GM21723 (cell line): ENCODE results near the gene PELI2.
A peak's percentile ranks its signal among the peaks of the same experiment; 100 is the strongest.

ENCODE experiments used
- ATAC-seq: cut with Tn5 transposase; IDR thresholded peaks from one replicate; pipeline ENCODE4 v1.9.1; 2021; ENCODE audit warnings: mild to moderate bottlenecking, moderate library complexity; ENCODE audit not compliant: unreplicated experiment

PELI2 gene

GRCh38 chr14:56118611-56119181 lies 485 bp downstream of the PELI2 start:
- ATAC-seq: peak; percentile 30

- no peak for ATAC-seq
Measured at GRCh38 chr14:56119201-56119981, 1.2 kb downstream of the PELI2 start.

GRCh38 chr14:56120091-56120691 lies 2.0 kb downstream of the PELI2 start:
- ATAC-seq: no peak

GRCh38 chr14:56121816-56122215 lies 3.6 kb downstream of the PELI2 start:
- ATAC-seq: no peak

DNA sequence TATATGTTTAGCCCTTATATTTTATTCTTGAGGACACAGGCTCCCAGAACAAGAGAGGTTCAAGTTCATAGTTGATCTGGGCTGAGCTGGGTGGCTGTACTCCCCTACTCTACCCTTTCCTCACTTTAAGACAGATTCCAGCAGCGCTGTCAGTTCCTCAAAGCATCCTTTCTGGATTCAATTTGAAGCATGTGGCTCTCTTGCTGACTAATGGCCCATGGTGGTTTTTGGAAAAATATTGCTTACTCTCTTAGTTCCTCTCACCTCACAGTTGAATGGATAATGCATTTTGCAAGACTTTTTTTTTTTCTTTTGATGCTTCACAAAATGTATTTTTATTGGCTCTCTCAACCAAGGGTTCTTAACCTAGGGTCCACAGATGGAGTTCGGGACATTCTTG lies 4.1 kb downstream of the PELI2 start:
- ATAC-seq: no peak

GRCh38 chr14:56124327-56124726 lies 6.1 kb downstream of the PELI2 start:
- no peak for ATAC-seq

- ATAC-seq: no peak
Measured at GRCh38 chr14:56125772-56126636, 7.8 kb downstream of the PELI2 start.

GRCh38 chr14:56126637-56126913 lies 8.4 kb downstream of the PELI2 start:
- no peak for ATAC-seq

DNA sequence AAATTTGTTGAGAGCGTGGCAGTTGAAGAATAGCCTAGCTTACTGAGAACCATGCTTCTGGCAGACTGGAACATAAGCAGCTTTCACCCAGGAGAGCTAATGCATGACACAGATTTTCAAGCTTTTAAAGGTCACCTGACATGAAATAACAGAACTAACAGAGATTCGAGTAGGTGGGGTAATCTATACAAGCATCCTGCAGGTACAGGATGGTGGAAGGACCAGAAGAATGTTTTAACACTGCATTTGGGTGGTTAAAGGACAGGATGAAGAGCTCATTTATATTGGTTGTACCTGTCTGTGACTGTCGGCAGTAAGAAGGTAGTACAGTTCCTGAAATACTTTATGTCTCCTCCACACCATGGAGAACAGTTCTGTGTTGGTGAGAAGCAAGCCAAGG lies 8.9 kb downstream of the PELI2 start:
- ATAC-seq: no peak

GRCh38 chr14:56129092-56129491 lies 10.9 kb downstream of the PELI2 start:
- ATAC-seq: no peak

DNA sequence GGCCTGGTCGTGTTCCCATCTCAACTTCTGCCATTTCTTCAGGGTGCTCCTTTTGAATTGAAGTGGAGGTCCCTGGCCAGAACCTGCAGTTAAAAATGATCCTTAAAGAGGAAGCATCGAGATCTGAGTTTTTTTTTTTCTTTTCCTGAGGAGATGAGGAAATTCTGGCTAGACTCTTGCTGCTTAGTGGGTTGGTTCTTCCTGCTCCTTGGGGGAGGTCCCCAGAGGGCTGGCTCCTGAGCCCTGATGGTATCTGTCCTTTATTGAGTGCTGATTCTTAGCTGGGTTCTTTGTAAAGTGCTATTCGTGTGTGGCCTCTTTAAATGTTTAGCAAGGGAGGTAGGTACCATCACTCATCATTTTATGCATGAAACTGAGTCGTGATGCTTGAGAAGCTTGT lies 11.7 kb downstream of the PELI2 start:
- ATAC-seq: no peak

DNA sequence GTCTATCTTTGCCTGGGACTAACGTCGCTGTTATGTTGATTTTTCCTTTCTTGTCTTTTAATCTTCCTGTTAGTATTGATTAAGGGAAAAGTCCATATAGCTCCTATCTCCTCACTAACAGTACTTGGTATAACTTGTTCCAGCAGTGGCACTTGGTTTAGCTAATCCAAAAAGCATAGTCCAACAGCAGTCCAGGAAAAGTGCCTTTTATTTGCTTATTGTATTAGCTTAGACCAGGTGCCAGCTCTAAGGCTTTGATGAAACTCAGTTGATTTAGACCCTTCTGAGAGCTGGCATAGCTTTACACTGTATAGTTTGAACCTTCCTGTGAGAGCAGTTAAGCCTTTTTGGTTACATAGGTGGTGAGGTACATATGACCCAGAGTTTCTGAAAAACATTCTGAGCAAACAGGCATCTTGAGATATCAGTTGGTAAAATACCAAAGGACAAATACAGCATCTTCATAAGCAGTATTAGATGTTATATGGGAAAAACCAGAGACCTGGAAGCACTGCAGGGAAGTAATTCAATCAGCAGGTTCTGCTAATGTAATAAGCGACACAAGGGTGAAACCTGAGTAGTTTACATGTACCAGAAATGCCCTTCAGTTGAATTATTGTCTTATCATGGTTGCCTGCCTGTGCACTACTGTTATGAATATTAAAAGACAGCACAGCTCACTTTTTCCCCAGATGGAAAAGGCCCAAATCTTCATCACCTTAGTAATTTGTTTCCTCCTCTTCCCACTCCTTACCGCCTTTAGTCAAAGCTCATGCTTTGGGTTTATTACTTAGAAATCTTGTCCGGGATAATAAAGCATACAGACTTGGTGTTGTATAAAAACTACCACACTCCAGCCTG lies 13.0 kb downstream of the PELI2 start:
- no peak for ATAC-seq

- no peak for ATAC-seq
Measured at GRCh38 chr14:56131865-56132833, 13.9 kb downstream of the PELI2 start.

DNA sequence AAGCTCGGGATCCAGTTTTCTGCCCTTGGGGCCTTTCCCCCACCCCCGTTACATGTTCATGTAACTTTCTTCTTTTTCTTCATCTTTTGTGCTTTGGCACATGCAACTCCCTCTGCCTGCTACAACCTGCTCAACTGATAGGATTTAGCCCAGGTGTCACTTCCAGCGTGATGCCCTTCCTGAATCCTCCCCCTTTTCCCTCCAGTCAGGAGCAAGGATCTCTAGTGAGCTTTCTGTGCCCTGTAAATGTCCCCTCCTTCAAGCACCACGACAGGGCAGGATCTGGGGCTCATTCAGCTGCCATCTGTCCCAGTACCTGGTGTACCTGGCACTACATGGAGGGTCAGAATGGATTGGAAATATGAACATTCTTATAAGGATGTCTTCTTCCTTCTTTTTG lies 15.3 kb downstream of the PELI2 start:
- ATAC-seq: no peak

GRCh38 chr14:56135001-56135400 lies 16.8 kb downstream of the PELI2 start:
- ATAC-seq: no peak

DNA sequence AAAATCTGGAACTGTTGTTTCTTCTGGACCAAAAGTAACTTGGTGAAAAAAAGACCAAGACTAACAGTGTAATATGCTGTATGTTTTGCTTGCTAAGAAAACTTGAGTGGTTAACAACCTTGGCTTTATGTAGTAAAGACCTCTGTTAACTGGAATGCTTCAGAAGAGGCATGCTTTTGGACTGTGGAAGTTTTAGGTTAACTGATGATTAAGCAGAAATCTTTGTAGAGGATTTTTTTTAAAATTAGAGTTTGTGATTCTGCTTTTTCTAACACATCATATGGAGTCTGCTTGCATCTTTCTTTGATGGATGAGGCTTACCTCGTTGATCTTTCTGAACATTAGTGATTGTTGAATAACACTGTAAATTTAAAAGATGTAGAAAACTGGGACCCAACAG lies 17.5 kb downstream of the PELI2 start:
- no peak for ATAC-seq

DNA sequence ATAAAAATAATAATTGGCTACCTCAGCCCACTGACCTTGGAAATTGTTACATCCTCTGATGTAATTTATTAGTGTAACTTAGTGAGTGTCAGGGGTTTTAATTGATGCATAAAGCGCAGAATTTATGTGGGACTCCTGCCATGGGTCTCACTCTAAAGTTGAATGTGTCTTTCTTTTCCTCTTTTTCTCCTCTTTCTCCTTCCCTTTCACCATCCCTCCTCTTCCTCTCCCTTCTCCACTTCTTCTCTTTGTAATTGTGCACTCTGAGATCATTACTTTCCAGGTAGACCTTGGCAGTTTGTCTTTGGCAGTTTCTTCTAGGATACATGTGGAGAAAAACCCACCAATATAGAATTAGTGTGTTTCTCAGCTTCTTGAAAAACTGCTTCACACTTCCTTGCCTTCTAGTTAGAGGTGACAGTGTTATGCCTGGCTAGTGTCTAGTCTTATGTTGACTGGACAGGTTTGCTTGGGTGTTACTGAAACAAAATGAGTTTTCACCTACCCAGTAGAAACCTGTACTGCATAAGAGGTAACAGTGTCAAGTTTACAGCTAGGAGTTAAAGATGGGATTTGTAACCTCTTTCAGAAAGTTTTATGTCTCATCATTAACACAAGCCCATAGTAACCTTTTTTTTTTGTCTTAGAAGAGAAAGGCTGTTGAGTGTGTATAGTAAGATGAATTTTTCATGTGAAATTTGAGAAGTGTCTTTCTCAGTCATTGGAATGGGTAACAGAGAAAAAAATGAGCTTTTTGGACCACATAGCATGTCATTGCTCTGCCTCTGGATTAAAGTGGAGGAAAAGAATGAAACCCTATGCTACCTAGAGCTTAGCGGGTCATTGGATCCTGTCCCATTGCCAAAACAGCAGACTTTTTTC lies 18.6 kb downstream of the PELI2 start:
- no peak for ATAC-seq

GRCh38 chr14:56137453-56137807 lies 19.2 kb downstream of the PELI2 start:
- ATAC-seq: no peak

GRCh38 chr14:56137849-56138248 lies 19.6 kb downstream of the PELI2 start:
- no peak for ATAC-seq
